ENCODE measurements around the gene APBA2.

DNA sequence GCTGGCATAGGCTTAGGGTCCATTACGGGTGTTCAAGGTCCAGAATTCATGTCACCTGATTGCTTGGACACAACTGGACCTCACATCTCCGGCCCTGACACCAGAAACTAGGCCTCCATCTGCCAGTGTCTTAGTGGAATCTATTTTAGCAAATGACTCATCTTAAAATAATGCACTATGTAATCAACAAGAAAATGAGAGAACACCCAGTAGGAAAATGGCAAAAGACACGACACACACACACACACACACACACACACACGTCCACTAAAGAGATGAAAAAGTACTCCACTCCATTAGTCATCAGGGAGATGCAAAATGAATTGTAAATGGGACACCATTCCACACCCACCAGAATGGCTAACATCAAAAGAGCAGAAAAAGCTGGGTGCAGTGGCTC lies 11.2 kb downstream of the APBA2 start:
- TF ChIP-seq, protein P1, sequence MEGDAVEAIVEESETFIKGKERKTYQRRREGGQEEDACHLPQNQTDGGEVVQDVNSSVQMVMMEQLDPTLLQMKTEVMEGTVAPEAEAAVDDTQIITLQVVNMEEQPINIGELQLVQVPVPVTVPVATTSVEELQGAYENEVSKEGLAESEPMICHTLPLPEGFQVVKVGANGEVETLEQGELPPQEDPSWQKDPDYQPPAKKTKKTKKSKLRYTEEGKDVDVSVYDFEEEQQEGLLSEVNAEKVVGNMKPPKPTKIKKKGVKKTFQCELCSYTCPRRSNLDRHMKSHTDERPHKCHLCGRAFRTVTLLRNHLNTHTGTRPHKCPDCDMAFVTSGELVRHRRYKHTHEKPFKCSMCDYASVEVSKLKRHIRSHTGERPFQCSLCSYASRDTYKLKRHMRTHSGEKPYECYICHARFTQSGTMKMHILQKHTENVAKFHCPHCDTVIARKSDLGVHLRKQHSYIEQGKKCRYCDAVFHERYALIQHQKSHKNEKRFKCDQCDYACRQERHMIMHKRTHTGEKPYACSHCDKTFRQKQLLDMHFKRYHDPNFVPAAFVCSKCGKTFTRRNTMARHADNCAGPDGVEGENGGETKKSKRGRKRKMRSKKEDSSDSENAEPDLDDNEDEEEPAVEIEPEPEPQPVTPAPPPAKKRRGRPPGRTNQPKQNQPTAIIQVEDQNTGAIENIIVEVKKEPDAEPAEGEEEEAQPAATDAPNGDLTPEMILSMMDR (conservative IDR thresholded peaks at IDR 0.05; ENCODE audit: low read depth, low read length): no peak
- no peak for TF ChIP-seq EZH2 (IDR thresholded peaks at IDR 0.05; ENCODE audit: borderline replicate concordance, low read depth, low read length, poor library complexity, severe bottlenecking)
